Measurements from ENCODE around the gene PPFIA2.

PPFIA2 gene

GRCh38 chr12:81533054-81533453 is 226.1 kb downstream of the PPFIA2 start:
- H3K36me3 ChIP-seq, result no peaks in the 10 kb centered on the region

DNA sequence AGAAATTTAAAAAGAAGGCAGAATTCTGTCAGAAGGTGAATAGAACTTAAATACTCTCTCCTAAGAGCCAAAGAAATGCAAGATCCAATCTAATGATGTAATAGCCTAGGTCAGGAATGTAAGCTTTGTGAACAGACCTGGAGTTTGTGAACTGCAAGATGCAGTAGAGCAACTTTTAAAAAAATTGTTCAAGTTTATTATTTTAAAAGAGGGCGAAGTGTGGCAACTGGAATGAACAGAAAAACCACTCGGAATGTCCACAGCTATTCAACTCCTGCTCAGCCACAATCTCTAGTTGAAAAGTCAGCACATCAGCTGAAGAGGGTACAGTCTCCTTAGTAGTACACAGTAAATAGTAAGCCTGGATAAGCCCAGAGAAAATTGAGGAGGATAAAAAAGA is 228.8 kb downstream of the PPFIA2 start:
- Histone ChIP-seq H3K9me3 (no peaks in the 10 kb centered on the region), H3K36me3 (no peaks in the 10 kb centered on the region), H3K4me1 (no peaks in the 10 kb centered on the region), H3K4me3 (ENCODE audit: low read depth, low read length) (no peak overlapping the region), H3K27me3 (no peaks in the 10 kb centered on the region)
- no peak for DNase-seq
- no peak for TF ChIP-seq CTCF (IDR thresholded peaks at IDR 0.05; ENCODE audit: low read depth, low read length)

More at GRCh38 chr12:81533054-81533453, 226.1 kb downstream of the PPFIA2 start:
- no peaks in the 10 kb centered on the region for H3K27me3 ChIP-seq
- TF ChIP-seq CTCF (IDR thresholded peaks at IDR 0.05; ENCODE audit: low read depth, low read length), result no peak
- H3K9me3 ChIP-seq, result no peaks in the 10 kb centered on the region
- H3K4me1 ChIP-seq, result no peaks in the 10 kb centered on the region
- no peak overlapping the region for H3K4me3 ChIP-seq (ENCODE audit: low read depth, low read length)
- no peak for DNase-seq

GRCh38 chr12:81520064-81520945 is 238.8 kb downstream of the PPFIA2 start:
- no peaks in the 10 kb centered on the region for H3K36me3 ChIP-seq
- H3K4me1 ChIP-seq, result 0 out of 2 replicates have a peak, but pooled peaks cover 2% of the 10 kb centered on the region
- H3K9me3 ChIP-seq, result no peaks in the 10 kb centered on the region
- H3K4me3 ChIP-seq (ENCODE audit: low read depth, low read length), result no peak overlapping the region
- H3K27me3 ChIP-seq, result no peaks in the 10 kb centered on the region
- DNase-seq, result no peak
- TF ChIP-seq CTCF (IDR thresholded peaks at IDR 0.05; ENCODE audit: low read depth, low read length), result no peak

- no peak for DNase-seq
- no peak overlapping the region for H3K4me3 ChIP-seq (ENCODE audit: low read depth, low read length)
- H3K36me3 ChIP-seq, result no peaks in the 10 kb centered on the region
- no peaks in the 10 kb centered on the region for H3K27me3 ChIP-seq
- 0 out of 2 replicates have a peak, but pooled peaks cover 2% of the 10 kb centered on the region for H3K4me1 ChIP-seq
- H3K9me3 ChIP-seq, result no peaks in the 10 kb centered on the region
- TF ChIP-seq CTCF (IDR thresholded peaks at IDR 0.05; ENCODE audit: low read depth, low read length), result no peak
These were observed 240.5 kb downstream of the PPFIA2 start for GRCh38 chr12:81518638-81519037.

- H3K27me3 ChIP-seq, result no peaks in the 10 kb centered on the region
- TF ChIP-seq CTCF (IDR thresholded peaks at IDR 0.05; ENCODE audit: low read depth, low read length), result no peak
- H3K9me3 ChIP-seq, result no peaks in the 10 kb centered on the region
- no peaks in the 10 kb centered on the region for H3K36me3 ChIP-seq
- H3K4me3 ChIP-seq (ENCODE audit: low read depth, low read length), result no peak overlapping the region
- no peak for DNase-seq
- 0 out of 2 replicates have a peak, but pooled peaks cover 2% of the 10 kb centered on the region for H3K4me1 ChIP-seq
These were observed 241.9 kb downstream of the PPFIA2 start for GRCh38 chr12:81517296-81517695.
